ENCODE data around the gene NCAM1. TPM values are rescaled to one million over a fixed set of nuclear protein-coding genes. Genes with fewer than 3 reads are reported as not detected.
A peak's percentile ranks its signal among the peaks of the same experiment; 100 is the strongest.

NCAM1 gene
- total and polyA plus RNA-seq, 2 of the 13 experiments (the other 11 are each of a cell fraction or from before 2014, with no cell fraction given), result 0.05 TPM; not detected in 1

DNA sequence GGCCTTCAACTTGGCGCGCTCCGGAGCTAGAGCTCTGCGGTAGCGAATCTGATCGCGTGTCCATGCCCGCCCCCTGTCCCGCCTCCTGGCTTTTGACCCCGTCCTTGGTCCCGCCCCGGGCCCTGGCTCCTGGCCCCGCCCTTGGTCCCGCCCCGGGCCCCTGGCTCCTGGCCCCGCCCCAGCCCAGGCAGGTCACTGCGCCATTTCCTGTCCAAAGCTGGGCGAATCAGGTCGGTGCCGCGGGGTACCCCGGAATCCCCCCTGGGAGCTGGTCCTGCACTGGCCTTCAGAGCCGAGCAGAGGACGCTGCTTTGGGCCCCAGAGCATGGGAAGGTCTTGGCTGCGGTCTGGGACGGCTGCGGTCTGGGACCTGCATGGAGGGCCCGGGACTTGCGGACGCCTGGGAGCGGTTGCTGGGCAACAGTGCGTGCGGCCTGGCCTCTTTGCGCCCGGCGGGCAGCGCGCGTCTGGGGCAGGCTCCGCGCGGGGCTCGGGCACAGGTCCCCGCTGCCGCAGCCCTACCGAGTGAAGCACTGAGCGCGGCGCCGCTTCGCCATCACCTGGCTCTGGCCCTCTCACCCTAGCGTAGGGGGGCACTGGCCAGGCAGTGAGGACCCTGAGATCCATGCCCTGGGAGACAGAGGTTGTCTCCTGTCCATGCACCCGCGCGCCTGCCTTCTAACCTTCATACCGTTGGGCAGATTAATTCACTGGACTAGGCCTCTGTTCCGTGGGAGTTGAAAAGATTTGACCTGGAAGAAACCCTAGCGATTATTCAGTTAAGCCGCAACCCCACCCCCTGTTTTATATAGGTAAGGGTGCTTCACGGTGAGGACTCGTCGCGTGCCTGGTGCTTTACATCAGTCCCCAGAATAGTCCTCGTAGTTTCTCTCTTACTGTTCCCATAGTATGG, 353.4 kb downstream of the NCAM1 start, which contains the start of gene TTC12 (continued):
- TF ChIP-seq, protein P1, sequence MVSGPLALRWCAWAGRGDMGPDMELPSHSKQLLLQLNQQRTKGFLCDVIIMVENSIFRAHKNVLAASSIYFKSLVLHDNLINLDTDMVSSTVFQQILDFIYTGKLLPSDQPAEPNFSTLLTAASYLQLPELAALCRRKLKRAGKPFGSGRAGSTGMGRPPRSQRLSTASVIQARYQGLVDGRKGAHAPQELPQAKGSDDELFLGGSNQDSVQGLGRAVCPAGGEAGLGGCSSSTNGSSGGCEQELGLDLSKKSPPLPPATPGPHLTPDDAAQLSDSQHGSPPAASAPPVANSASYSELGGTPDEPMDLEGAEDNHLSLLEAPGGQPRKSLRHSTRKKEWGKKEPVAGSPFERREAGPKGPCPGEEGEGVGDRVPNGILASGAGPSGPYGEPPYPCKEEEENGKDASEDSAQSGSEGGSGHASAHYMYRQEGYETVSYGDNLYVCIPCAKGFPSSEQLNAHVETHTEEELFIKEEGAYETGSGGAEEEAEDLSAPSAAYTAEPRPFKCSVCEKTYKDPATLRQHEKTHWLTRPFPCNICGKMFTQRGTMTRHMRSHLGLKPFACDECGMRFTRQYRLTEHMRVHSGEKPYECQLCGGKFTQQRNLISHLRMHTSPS (CRISPR knock-in tag; IDR thresholded peaks at IDR 0.05; ENCODE audit: low read depth), result no peak
- TF ChIP-seq ZNF530 (CRISPR knock-in tag; IDR thresholded peaks at IDR 0.05; ENCODE audit: low read depth) (no peak), ZNF367 (CRISPR knock-in tag; IDR thresholded peaks at IDR 0.05; ENCODE audit: borderline replicate concordance) (no peak), CENPT (CRISPR knock-in tag; IDR thresholded peaks at IDR 0.05; ENCODE audit: low read depth) (no peak), ZMYM2 (CRISPR knock-in tag; IDR thresholded peaks at IDR 0.05) (no peak), TOPORS (CRISPR knock-in tag; IDR thresholded peaks at IDR 0.05) (no peak), THYN1 (CRISPR knock-in tag; IDR thresholded peaks at IDR 0.05; ENCODE audit: borderline replicate concordance, low read depth) (0 out of 2 replicates have a peak, but pooled peaks have one; percentile 41), KLF9 (CRISPR knock-in tag; IDR thresholded peaks at IDR 0.05; ENCODE audit: low read depth) (no peak), ATF7-NPFF (CRISPR knock-in tag; IDR thresholded peaks at IDR 0.05; ENCODE audit: low read depth) (peak; percentile 72)
- TF ChIP-seq, protein P2, sequence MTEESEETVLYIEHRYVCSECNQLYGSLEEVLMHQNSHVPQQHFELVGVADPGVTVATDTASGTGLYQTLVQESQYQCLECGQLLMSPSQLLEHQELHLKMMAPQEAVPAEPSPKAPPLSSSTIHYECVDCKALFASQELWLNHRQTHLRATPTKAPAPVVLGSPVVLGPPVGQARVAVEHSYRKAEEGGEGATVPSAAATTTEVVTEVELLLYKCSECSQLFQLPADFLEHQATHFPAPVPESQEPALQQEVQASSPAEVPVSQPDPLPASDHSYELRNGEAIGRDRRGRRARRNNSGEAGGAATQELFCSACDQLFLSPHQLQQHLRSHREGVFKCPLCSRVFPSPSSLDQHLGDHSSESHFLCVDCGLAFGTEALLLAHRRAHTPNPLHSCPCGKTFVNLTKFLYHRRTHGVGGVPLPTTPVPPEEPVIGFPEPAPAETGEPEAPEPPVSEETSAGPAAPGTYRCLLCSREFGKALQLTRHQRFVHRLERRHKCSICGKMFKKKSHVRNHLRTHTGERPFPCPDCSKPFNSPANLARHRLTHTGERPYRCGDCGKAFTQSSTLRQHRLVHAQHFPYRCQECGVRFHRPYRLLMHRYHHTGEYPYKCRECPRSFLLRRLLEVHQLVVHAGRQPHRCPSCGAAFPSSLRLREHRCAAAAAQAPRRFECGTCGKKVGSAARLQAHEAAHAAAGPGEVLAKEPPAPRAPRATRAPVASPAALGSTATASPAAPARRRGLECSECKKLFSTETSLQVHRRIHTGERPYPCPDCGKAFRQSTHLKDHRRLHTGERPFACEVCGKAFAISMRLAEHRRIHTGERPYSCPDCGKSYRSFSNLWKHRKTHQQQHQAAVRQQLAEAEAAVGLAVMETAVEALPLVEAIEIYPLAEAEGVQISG (CRISPR knock-in tag; IDR thresholded peaks at IDR 0.05), result peak; percentile 61
- TF ChIP-seq, protein P3, sequence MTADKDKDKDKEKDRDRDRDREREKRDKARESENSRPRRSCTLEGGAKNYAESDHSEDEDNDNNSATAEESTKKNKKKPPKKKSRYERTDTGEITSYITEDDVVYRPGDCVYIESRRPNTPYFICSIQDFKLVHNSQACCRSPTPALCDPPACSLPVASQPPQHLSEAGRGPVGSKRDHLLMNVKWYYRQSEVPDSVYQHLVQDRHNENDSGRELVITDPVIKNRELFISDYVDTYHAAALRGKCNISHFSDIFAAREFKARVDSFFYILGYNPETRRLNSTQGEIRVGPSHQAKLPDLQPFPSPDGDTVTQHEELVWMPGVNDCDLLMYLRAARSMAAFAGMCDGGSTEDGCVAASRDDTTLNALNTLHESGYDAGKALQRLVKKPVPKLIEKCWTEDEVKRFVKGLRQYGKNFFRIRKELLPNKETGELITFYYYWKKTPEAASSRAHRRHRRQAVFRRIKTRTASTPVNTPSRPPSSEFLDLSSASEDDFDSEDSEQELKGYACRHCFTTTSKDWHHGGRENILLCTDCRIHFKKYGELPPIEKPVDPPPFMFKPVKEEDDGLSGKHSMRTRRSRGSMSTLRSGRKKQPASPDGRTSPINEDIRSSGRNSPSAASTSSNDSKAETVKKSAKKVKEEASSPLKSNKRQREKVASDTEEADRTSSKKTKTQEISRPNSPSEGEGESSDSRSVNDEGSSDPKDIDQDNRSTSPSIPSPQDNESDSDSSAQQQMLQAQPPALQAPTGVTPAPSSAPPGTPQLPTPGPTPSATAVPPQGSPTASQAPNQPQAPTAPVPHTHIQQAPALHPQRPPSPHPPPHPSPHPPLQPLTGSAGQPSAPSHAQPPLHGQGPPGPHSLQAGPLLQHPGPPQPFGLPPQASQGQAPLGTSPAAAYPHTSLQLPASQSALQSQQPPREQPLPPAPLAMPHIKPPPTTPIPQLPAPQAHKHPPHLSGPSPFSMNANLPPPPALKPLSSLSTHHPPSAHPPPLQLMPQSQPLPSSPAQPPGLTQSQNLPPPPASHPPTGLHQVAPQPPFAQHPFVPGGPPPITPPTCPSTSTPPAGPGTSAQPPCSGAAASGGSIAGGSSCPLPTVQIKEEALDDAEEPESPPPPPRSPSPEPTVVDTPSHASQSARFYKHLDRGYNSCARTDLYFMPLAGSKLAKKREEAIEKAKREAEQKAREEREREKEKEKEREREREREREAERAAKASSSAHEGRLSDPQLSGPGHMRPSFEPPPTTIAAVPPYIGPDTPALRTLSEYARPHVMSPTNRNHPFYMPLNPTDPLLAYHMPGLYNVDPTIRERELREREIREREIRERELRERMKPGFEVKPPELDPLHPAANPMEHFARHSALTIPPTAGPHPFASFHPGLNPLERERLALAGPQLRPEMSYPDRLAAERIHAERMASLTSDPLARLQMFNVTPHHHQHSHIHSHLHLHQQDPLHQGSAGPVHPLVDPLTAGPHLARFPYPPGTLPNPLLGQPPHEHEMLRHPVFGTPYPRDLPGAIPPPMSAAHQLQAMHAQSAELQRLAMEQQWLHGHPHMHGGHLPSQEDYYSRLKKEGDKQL (CRISPR knock-in tag; IDR thresholded peaks at IDR 0.05; ENCODE audit: low read depth), result 0 out of 2 replicates have a peak, but pooled peaks have one; percentile 9
- TF ChIP-seq, protein P4, sequence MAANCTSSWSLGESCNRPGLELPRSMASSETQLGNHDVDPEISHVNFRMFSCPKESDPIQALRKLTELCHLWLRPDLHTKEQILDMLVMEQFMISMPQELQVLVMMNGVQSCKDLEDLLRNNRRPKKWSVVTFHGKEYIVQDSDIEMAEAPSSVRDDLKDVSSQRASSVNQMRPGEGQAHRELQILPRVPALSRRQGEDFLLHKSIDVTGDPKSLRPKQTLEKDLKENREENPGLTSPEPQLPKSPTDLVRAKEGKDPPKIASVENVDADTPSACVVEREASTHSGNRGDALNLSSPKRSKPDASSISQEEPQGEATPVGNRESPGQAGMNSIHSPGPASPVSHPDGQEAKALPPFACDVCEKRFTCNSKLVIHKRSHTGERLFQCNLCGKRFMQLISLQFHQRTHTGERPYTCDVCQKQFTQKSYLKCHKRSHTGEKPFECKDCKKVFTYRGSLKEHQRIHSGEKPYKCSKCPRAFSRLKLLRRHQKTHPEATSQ (CRISPR knock-in tag; IDR thresholded peaks at IDR 0.05; ENCODE audit: borderline replicate concordance), result 0 out of 2 replicates have a peak, but pooled peaks have one; percentile 33
